ENCODE data around the gene FADS1. TPM values are rescaled to one million over a fixed set of nuclear protein-coding genes. Genes with fewer than 3 reads are reported as not detected.
A peak's percentile ranks its signal among the peaks of the same experiment; 100 is the strongest.

The FADS1 gene
- total RNA-seq, 2 donors from 2014 or later: 3.2 to 5.1 TPM

DNA sequence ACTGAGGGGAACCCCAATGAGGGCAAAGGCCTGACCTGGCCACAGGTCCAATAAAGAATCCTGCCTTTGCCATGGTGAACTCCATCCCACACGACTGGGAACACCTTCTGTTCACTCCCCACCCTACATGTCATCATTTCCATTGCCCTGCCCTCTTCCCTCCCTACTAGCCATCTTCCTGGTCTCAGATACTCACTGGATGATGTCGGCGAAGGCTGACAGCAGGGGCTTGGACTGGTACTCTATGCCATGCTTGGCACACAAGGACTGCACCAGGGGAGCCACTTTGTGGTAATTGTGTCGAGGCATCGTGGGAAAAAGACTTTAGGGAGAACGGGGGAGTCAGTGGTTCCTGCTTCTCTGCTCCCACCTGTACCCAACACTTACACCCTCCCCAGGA, 14.2 kb downstream of the FADS1 start:
- ATAC-seq (no peak), DNase-seq (no peak)
- intact Hi-C loops (cut with DNase I, micrococcal nuclease): loop anchor here in 1 of 2 donors (10.0 kb wide), 1 partner anchor 92 kb away; the partner anchor contains the start of gene FADS3

DNA sequence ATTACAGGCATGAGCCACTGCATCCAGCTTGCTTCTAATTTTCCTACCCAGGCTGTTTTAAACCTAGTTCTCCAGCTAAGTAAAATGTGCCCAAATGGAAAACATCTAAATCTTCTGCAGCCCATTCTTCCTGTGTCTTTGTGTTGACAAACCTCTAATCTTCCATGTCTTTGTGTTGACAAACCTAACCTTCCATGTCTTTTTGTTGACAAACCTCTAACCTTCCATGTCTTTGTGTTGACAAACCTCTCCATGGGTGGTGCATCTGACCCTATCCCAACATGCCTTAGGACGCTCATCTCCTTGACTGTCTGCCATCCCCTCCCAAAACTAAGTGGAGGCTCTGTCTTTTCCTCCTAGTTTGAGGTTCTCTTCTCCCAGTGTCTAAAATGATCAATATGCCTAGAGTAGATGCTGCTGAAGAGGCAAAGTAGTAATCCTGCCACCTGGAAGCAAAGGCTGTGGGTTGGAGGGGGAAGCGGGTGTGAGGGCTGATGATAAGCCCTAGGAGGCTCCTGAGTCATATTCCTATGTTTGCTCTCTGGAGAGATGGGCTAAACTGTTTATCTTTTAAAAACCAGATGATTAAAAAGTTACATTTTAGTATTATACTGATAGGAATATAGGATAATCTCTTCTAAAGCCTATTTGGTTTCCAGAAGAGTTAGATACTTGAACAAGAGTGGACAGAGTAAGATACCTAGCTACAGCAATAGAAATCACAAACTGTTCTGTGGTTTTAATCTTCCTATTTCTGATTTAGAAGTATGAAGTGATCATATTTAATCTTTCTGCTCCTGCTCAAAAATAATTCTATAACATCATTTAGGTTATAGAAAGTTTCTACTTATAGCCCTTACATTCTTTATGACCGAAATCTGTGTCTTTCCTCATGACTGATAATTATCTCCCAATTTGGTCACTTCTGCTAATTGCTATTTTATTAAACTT, 16.2 kb downstream of the FADS1 start:
- ATAC-seq: no peak
- intact Hi-C loops (cut with DNase I, micrococcal nuclease): loop anchor here in 1 of 2 donors (10.0 kb wide), 1 partner anchor 94 kb away; the partner anchor contains the start of gene FADS3
- no peak for DNase-seq

DNA sequence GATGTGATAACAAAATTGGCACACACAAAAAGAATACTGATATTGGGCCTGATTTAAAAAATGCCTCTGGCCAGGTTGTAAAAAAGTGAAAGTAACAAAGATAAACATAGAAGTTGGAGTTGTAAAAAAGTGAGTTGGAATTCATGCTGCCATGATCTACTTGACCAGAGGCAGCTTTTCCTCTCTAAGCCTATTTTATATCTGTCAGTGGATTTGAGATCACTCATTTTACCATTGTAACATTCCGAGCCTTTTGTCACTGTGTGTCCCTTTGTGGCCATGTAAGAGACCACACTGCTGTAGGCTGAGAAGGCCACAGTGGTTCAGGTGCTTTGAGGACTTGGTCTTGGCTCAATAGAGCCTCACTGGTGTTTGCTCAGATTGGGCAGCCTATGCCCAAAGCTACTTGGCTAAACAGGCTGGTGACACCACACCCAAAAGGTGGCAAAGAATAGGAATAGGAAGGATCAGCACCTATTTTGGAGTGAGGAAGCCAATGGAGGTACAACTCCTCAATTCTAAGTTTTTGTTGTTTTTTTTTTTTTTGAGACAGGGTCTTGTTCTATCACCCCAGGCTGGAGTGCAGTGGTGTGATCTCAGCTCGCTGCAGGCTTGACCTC, 17.0 kb downstream of the FADS1 start:
- intact Hi-C loops (cut with DNase I, micrococcal nuclease): loop anchor here (5.0 to 10.0 kb wide), 3 partner anchors 95 to 165 kb away; partner anchors contain the start of genes FADS3 (in 1 of the 2) and FTH1 (in 1 of the 2)
- ATAC-seq: no peak
- DNase-seq: no peak

DNA sequence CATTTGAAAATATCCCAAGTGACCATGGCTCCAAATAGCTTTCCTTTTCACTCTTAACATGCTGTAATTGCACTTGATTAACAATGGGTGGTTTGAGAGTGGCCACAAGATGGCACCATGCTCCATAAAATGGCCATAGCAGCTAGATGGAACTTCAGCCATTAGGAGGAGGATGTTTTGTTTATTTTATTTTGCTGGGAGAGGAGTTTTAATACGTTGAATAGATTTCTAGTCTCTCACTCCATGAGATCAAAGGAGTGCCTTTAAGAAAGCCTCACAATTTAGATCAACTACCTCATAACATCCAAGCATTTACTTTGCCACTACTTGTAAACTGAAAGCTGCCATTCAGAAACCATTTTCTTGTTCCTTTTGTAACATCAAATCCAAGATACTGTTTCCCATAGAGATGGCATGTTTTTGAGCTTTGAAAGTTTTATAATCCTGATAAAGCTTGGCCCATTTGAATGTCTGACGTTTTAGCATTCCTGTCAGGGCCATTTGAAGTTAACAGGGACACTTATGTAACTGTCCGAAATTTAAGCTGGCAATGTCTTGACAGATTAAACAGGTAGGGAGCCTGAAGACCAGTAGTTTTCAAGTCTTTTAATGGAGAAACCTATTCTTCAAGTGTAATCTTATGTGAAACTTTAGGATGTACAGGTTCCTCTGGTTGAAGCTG, 19.4 kb downstream of the FADS1 start:
- ATAC-seq (peak; percentile 34), DNase-seq (peak; percentile 65 to 85)
- intact Hi-C loops (cut with DNase I, micrococcal nuclease): loop anchor here in 1 of 2 donors (5.0 to 10.0 kb wide), 2 partner anchors 100 to 167 kb away; partner anchors contain the start of gene FTH1

DNA sequence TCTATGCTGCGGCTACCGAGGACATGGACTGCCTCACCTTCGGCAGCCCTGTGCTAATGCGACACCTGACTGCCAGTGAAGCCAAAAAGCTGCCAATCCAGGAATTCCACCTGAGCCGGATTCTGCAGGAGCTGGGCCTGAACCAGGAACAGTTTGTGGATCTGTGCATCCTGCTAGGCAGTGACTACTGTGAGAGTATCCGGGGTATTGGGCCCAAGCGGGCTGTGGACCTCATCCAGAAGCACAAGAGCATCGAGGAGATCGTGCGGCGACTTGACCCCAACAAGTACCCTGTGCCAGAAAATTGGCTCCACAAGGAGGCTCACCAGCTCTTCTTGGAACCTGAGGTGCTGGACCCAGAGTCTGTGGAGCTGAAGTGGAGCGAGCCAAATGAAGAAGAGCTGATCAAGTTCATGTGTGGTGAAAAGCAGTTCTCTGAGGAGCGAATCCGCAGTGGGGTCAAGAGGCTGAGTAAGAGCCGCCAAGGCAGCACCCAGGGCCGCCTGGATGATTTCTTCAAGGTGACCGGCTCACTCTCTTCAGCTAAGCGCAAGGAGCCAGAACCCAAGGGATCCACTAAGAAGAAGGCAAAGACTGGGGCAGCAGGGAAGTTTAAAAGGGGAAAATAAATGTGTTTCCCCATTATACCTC, 20.8 kb downstream of the FADS1 start:
- DNase-seq (no peak), ATAC-seq (no peak)
- intact Hi-C loops (cut with DNase I, micrococcal nuclease): loop anchor here in 1 of 2 donors (5.0 to 10.0 kb wide), 2 partner anchors 101 to 169 kb away; partner anchors contain the start of gene FTH1

DNA sequence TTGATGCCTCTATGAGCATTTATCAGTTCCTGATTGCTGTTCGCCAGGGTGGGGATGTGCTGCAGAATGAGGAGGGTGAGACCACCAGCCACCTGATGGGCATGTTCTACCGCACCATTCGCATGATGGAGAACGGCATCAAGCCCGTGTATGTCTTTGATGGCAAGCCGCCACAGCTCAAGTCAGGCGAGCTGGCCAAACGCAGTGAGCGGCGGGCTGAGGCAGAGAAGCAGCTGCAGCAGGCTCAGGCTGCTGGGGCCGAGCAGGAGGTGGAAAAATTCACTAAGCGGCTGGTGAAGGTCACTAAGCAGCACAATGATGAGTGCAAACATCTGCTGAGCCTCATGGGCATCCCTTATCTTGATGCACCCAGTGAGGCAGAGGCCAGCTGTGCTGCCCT, 21.3 kb downstream of the FADS1 start:
- DNase-seq (no peak), ATAC-seq (no peak)
- intact Hi-C loops (cut with DNase I, micrococcal nuclease): loop anchor here in 1 of 2 donors (5.0 to 10.0 kb wide), 2 partner anchors 102 to 169 kb away; partner anchors contain the start of gene FTH1

DNA sequence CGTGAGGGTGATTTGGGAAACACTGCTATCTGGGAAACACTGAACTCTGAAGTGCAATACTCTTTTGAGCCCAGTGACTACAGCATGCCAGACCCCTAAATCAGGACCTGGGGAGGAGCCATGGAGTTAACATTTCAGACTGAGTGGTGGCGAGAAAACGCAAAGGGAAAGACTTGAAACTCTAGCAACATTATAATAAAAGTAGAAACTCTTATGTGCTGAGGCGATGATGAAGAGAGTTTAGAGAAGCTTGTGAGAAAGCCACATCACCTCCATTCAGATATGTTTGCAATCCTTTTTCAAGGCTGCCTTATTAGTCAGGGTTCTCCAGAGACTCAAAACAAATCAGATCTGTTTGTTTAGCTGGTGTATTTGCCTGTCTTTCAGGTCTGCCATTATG, 22.2 kb downstream of the FADS1 start:
- DNase-seq (no peak), ATAC-seq (no peak)
- intact Hi-C loops (cut with DNase I, micrococcal nuclease): loop anchor here in 1 of 2 donors (10.0 kb wide), 1 partner anchor 170 kb away; the partner anchor contains the start of gene FTH1

DNA sequence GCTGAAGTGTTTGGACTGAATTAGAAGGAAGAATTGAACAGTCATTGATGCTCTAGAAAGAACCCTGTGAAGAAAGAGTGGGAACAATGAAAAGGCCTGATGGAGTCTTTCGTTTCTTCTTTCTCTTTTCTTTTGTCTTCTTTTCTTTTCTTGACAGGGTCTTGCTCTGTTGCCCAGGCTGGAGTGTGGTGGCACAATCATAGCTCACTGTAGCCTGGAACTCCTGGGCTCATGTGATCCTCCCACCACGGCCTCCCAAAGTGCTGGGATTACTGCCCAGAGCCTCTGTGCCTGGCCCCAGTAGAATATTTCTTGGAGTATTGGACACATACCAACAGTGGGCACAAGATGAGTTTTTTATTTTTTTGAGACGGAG, 23.0 kb downstream of the FADS1 start:
- ATAC-seq: no peak
- intact Hi-C loops (cut with DNase I, micrococcal nuclease): loop anchor here in 1 of 2 donors (10.0 kb wide), 1 partner anchor 171 kb away; the partner anchor contains the start of gene FTH1

DNA sequence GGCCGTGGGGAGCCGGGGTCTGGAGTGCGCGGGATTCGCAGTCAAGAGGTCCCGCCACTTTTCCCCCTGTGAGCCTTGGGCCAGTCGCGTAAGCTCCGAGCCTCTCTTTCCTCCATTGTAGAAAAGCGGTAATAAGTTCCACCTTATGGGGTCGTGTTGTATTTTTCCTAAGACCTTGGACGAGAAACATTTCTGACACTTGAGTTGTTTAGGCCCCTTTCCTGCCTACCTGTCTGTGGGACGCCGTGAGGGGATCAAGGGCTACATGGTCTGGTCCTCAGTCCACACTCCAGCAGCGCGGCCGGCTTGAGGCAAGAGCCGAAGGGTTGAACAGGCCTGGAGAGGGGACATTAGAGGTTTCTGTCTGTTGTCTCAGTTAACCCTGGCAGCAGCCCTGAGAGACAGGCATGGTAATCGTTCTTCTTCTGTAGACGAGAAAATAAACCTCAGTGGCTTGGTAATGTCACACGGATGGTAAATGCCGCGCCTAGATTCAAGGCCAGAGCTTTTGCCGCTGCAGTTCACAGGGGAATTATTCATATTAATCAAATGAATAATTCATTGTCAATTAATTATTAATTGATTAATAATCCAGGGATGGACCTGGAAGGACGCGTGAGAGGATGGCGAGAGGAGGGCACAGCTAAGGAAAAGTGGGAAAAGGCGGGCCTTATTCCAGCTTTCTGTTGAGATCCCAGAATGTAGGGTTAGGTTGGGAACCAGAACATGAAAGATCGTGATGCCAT, 23.5 kb downstream of the FADS1 start:
- DNase-seq (peak in 1 of 2 donors; percentile 28), ATAC-seq (peak; percentile 24)
- intact Hi-C loops (cut with DNase I, micrococcal nuclease): loop anchor here in 1 of 2 donors (10.0 kb wide), 1 partner anchor 172 kb away; the partner anchor contains the start of gene FTH1

More for the DNA sequence above, 23.0 kb downstream of the FADS1 start:
- no peak for DNase-seq

DNA sequence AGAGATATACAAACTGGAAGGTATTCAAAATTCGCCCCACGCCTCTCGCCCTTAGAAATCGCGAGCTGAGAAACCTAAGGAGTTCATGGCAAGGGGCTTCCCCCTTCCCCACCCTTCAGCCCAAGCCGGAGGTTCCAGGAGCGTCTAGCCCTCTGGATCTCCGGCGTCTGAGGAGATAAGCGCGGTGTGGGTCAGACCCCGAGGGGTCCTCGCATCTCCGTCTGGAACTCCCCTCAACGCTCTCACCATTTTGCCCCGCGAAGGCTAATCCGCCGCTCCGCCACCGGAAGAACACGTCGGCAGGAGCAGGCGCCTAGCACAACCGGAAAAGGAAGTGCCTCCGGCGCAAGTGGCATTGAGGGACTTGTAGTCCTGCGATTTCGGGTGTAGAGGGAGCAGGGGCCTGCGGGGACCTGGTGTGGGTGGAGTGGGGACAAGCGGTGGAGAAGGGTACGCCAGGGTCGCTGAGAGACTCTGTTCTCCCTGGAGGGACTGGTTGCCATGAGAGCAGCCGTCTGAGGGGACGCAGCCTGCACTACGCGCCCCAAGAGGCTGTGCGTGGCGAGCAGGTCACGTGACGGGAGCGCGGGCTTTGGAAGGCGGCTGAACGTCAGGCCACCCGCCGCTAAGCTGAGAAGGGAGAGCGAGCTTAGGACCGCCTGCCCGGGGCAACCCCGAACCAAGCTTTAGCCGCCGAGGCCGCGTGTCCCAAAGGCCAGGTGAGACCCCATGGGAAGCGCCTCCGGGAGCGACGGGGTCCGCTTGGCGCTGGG, 24.3 kb downstream of the FADS1 start, which contains the start of the genes FEN1 and TMEM258:
Gene FEN1 (plus strand): TSS at position 602 of the 773 bp plus-strand sequence. CDS start 2,451 bp downstream, outside the sequence.
Gene TMEM258 (minus strand): TSS at position 290 of the 773 bp plus-strand sequence. CDS start 41 bp downstream, at position 249.
- ATAC-seq: peak; percentile 90
- intact Hi-C loops (cut with DNase I, micrococcal nuclease): loop anchor here in 1 of 2 donors (10.0 kb wide), 1 partner anchor 172 kb away; the partner anchor contains the start of gene FTH1
- DNase-seq: peak; percentile 91 to 93

DNA sequence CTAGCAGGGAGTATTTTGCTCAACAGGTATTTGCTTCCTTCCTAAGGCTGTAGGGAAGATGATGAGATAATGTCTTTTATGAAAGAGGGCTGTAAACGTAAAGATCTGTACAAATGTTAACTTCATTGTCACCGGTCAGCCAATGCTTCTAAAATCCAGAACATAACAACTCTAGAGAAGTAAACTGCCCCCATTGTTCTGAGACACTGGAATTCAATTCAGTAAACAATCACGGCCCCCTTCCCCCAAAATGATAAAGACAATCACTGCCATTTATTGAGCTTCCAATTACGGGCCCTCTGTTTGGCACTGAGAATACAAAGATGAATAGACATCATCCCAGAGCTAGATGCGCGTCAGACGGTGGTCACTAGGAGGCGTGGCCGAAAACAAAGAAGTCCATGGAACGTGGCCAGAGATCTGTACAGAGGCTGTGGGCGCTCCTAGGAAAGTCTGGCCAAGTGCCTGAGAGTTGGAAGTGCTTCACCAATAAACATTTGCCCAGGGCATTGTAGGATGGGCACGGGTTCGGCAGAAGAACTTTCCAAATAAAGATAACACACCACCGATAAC, 25.0 kb downstream of the FADS1 start:
- intact Hi-C loops (cut with DNase I, micrococcal nuclease): loop anchor here in 1 of 2 donors (10.0 kb wide), 1 partner anchor 173 kb away; the partner anchor contains the start of gene FTH1
- DNase-seq (peak; percentile 73 to 76), ATAC-seq (peak; percentile 57)

DNA sequence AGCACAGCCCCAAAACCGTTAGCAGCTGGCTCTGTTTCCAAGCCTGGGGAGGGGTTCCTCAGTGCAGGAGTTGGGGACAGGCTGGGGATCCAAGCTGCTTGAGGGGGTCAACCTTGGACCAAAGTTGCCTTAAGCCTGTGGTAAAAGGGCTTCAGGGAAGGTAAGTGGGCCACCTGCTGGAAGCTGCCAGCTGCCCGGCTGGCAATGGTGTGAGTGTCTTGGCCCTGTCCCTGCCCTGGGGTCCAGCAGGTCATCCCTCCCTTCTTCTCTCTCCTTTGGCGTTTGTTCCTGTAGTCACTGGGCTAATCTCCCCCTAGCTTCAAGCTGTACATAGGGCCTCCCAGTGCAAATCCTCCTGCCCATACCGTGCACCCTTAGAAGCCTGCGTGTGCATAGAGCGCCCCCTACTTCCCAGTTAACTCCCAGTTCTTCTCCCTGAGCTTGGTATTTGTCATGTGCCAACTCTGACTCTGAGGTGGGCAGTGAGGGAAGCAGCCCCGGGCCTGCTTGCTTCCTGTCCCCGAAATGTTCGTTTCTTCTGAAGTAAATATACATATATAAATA, 28.8 kb downstream of the FADS1 start:
- intact Hi-C loops (cut with DNase I, micrococcal nuclease): no loop called here
- DNase-seq (no peak), ATAC-seq (no peak)

DNA sequence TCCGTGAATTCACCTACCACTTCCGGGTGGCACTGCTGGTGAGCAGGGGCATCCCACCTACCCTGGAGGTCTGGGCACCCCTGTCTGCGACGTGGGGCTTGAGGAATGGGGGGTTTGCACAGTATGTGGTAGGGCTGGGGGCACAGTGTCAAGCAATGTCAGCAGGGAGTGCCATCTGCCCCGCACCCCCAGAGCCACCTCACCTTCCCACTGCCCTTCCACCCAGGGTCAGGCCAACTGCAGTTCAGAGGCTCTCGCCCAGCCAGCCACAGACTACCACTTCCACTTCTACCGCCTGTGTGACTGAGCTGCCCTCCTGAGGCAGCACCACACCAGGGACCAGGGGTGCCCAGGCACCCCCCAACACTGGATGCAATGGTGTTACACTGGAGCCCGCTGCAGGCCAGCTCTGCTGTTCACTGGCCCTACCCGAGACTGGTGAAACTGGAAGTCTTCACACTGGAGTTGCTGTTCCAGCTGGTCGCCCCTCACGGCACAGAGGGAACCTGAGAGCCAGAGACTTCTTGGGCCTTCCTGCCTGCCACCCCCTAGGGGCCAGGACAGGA, 30.9 kb downstream of the FADS1 start:
- no peak for DNase-seq
- intact Hi-C loops (cut with DNase I, micrococcal nuclease): no loop called here
- no peak for ATAC-seq

DNA sequence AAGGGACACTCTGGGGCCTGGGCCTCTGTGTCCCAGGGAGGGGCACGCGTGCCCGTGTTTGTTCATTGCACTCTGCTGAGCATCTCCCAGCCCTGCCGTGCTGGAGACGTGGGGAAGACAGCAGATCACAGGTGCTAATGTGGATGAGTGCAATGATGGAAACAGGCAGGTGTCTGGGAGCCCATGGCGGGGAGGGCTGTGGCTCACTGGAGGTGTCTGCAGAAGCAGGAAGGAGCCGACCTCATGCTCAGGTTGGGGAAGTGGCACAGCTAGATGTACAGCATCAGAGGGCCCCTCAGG, 32.3 kb downstream of the FADS1 start:
- intact Hi-C loops (cut with DNase I, micrococcal nuclease): no loop called here
- ATAC-seq (no peak), DNase-seq (no peak)

DNA sequence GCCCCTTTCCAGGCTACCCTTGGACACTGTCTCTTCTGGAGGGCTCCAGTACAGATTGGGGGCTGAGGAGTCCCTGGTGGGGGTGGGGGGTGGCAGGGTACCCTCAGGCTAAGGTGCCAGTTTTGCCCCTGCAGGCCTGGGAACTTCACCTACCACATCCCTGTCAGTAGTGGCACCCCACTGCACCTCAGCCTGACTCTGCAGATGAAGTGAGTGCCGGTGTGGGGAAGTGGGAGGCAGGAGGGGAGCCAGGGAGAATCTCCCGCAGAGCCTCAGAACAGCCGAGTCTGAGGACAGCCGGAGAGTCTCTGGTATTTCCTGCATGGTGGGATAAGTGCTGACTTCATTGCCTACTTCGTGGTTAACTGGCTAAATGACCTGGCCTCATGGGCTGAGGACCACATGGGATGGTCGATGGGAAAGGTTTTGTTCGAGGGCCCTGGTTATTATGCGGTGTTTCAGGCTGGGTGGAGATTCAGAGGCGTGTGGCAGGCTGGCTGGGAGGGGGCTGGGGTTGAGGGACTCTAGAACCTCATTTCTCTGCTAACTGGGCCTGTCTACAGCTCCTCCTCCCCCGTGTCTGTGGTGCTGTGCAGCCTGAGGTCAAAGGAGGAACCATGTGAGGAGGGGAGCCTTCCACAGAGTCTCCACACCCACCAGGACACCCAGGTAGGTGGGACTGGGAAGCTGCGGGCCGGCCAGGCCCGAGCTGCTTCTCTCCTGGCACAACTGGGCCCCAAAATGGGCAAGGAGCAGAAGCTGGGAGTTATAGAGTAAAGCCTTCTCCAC, 32.9 kb downstream of the FADS1 start:
- ATAC-seq: no peak
- no peak for DNase-seq
- intact Hi-C loops (cut with DNase I, micrococcal nuclease): no loop called here

Data from left colon (tissue), 2 donors.